GM19438 (cell line): ENCODE results near the gene CCL24.
"Not testable (repeated sequence)": the region's sequence is repeated elsewhere in the genome, so short reads cannot be mapped to it uniquely, and the experiment has no call there.

ENCODE experiments used
- ATAC-seq: cut with Tn5 transposase; IDR thresholded peaks from one replicate; pipeline ENCODE4 v1.9.1; 2021; ENCODE audit warnings: low read depth; ENCODE audit not compliant: unreplicated experiment

Gene CCL24, protein sequence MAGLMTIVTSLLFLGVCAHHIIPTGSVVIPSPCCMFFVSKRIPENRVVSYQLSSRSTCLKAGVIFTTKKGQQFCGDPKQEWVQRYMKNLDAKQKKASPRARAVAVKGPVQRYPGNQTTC

DNA sequence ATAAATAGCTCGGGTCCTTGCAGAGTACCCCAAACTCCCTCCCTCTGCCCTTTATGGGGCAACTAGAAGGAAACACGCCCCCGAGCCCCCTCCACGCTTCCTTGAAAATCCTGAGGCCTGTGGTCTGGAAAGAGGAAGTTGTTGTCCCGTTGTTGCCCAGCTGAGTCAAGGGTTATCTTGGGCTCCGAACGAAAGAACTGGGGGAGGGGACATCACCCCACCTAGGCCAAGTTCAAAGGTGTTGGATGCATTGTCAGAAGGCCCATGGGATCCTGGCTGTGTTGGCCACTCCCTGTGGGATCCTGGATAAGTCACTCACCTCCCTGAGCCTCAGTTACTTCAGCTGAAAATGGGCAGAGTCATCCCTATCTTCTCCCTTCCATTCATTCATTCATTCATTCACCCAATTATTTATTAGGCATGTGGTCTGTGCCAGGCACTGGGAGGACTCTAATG lies at the start of gene CCL24:
Gene CCL24 (minus strand): TSS at position 26 of the 456 bp plus-strand sequence. CDS start 91 bp downstream, outside the sequence.
- ATAC-seq: no peak

DNA sequence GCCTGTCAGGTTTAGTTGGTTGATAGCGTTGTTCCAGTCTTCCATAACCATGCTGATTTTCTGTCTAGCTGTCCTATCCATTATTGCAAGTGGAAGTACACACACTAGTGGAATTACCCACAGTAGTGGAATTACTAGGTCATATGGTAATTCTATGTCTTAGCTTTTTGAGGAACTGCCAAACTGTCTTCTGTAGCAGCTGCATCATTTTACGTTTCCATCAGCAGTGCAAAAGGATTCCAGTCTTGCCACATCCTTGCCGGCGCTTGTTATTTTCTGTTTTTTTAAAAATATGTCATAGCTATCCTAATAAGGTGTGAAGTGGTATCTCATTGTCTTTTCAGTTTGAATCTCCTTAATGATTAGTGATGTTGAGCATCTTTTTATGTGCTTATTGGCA lies 48.0 kb upstream of the CCL24 start:
- ATAC-seq: no peak

DNA sequence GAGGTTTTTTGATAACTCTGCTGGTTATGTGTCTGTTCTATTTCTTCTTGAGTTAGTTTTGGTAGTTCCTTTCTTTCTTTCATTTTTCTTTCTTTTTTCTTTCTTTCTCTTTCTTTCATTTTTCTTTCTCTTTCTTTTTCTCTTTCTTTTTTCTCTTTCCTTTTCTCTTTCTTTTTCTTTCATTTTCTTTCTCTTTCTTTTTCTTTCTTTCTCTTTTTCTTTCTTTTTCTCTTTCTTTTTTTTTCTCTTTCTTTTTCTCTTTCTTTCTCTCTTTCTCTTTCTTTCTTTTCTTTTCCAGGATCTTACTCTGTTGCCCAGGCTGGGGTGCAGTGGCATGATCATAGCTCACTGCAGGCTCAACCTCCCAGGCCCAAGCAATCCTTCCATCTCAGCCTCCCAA lies 44.8 kb upstream of the CCL24 start:
- ATAC-seq: no peak

DNA sequence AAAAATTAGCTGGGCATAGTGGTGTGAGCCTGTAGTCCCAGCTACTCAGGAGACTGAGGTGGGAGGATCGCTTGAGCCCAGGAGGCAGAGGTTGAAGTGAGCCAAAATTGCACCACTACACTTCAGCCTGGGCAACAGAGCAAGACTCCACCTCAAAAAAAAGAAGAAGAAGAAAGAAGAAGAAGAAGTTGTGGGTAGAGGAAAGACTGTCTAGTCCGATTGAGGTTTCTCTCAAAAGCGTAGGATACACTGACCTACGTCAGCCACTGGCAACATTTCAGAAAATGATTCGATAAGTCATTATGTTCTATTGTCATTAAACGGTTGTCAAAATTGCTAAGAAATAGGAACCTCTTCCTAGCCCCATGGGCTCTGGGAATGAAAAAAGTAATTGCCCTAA lies 42.9 kb upstream of the CCL24 start:
- ATAC-seq: no peak

DNA sequence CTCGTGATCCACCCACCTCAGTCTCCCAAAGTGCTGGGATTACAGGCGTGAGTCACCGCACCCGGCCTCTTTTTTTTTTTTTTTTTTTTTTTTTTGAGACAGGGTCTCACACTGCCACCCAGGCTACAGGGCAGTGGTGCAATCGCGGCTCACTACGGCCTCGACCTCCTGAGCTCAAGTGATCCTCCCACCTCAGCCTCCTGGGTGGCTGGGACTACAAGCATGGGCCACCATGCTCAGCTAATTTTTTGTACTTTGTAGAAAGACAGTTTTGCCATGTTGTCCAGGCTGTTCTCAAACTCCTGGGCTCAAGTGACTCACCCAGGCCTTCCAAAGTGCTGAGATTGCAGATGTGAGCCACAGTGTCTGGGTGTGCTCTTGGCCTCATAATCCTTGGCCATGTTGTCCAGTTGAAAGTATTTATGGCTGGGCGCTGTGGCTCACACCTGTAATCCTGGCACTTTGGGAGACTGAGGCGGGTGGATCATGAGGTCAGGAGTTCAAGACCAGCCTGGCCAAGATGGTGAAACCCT lies 41.3 kb upstream of the CCL24 start:
- ATAC-seq: not testable (repeated sequence)

DNA sequence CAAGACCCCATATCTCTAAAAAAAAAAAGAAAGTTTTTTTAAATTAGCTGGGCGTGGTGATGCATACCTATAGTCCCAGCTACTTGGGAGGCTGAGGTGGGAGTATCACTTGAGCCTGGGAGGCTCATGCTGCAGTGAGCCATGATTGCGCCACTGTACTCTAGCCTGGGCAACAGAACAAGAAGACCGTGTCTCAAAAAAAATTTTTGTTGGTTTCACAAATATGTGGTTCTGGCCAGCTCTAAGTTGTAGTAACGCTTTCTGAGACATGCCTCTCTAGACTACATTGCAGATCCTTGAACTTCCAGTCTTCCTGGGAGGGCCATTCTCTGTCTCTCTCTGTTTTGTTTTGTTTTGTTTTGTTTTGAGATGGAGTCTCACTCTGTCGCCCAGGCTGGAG lies 40.6 kb upstream of the CCL24 start:
- no peak for ATAC-seq

DNA sequence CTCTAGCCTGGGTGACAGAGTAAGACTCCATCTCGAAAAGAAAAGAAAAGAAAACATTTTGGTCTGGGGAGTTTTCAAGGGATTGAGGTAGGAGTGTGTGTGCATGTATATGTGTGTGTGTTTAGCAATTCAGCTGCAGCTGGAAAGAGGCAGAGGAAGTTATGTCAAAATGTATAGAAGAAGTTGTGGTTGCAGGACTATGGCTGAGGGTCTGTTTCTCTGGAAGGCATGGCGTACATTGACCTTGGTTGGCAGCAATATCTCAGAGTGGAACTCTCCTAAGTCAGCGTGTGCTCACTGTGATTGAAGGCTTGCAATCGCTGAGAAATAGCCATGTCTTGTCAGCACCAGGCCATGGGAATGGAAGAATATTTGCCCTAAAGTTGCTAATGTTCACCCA lies 36.6 kb upstream of the CCL24 start:
- no peak for ATAC-seq

DNA sequence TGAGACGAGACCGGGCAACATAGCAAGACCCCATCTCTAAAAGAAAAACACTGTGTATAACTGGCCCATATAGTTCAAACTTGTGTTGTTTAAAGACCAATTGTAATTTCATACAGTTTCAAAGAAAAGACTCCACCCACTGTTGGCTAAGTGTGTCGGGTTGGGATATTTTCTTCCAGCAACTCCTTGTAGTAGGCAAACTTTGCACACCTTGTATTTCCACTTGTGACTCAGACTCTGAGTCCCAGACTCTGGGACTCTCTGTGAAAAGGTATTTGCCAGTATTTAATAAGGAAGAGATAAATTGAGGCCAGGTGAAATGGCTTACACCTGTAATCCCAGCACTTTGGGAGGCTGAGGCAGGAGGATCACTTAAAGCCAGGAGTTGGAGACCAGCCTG lies 36.0 kb upstream of the CCL24 start:
- no peak for ATAC-seq

DNA sequence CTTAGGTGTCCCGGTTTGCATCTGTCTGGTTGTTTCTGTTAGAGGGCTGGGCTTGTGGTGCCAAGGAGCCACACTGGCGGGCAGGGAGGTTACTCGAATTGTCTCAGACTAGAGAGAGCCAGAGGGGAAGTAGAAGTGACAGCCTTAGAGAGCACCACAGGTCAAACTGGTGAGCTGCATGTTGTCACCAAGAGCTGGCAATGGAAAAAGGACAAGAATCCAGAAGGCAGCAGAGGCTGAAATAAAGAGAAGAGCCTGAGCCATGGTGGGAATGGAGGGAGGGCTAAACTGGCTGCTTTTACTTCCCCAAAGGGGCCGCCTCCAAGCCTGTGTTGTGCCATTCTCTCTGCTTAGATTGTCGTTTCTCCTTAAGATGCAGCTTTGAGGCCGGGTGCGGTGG lies 34.1 kb upstream of the CCL24 start:
- ATAC-seq: no peak

DNA sequence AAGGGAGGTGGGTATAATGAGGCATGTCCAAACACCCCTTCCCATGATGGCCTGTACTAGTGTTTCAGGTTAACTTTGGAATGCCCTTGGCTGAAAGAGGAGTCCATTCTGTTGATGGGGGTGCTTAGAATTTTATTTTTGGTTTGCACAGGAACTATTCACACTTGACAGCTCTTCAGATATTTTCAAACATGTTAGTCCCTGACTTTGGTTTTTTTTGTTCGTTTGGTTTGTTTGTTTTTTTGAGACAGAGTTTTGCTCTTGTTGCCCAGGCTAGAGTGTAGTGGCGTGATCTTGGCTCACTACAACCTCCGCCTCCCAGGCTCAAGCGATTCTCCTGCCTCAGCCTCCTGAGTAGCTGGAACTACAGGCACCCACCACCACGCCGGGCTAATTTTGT lies 31.5 kb upstream of the CCL24 start:
- ATAC-seq: not testable (repeated sequence)

DNA sequence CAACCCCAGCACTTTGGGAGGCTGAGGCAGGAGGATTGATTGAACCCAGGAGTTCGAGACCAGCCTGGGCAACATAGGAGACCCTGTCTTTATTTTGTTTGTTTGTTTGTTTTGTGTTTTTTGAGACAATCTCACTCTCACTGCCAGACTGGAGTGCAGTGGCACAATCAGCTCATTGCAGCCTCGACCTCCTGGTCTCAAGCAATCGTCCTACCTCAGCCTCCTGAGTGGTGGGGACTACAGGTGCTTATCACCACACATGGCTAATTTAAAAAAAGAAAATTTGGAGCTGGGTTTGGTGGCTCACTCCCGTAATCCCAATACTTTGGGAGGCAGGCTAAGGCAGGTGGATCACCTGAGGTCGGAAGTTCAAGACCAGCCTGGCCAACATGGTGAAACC lies 30.6 kb upstream of the CCL24 start:
- ATAC-seq: no peak

DNA sequence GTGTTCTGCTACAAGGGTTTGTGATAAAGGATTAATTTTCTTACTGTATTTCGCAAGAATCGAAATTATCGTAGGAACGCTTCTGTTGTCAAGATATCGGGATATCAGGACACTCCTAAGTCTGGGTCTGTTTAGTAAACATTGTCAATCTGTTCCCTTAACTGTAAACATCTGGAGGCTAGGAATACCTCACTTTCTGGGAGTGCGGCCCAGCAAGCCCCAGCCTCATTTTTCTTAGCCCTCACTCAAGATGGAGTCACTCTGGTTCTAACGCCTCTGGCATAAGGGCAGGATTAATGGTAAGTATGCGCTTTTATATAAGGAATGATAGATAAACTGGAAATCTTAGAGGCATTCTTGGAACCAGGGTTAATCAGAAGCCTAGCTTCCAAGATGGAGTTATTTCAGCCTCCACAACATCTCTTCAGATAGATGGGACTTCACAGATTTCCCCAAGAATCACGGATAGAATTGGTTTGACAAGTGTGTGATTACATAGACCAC lies 30.1 kb upstream of the CCL24 start:
- ATAC-seq: no peak

DNA sequence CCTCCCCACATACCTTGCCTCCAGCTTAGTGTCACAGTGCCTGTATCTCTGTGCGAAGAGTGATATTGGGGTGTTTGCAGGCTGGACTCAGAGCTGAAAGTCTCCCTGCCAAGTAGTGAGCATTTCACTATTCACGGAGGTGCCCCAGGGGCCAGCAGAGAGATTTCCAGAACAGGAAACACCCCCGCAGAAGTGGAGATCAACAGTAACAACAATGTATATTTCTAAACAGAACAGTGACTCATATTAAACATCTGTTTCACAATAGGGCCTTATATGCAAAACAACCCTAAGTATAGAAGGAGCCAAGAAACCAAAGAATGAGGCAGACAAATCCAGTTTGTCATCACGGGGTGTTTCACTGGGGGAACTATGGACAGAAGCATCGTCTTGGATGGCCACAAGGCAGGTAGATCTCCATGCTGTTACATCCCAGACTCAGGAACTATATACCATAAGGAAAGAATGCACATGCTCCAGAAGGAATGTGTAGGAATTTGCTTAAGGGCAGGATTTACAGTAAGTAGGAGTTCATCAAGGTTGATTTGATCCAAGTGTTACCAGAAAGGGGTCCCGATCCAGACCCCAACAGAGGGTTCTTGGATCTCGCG lies 29.3 kb upstream of the CCL24 start:
- peak; percentile 71 for ATAC-seq

DNA sequence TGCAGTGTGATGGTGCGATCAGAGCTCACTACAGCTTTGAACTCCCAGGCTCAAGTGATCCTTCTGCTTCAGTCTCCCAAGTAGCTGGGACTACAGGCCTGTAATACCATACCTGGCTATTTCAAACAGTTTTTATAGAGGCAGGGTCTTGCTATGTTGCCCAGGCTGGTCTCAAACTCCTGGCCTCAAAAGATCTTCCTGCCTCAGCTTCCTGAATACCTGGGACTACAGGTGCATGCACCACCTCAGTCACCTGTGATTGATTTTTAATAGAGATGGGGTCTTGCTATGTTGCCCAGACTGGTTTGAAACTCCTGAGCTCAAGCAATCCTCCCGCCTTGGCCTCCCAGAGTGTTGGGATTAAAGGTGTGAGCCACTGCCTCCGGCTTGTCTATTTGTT lies 26.4 kb upstream of the CCL24 start:
- no peak for ATAC-seq

DNA sequence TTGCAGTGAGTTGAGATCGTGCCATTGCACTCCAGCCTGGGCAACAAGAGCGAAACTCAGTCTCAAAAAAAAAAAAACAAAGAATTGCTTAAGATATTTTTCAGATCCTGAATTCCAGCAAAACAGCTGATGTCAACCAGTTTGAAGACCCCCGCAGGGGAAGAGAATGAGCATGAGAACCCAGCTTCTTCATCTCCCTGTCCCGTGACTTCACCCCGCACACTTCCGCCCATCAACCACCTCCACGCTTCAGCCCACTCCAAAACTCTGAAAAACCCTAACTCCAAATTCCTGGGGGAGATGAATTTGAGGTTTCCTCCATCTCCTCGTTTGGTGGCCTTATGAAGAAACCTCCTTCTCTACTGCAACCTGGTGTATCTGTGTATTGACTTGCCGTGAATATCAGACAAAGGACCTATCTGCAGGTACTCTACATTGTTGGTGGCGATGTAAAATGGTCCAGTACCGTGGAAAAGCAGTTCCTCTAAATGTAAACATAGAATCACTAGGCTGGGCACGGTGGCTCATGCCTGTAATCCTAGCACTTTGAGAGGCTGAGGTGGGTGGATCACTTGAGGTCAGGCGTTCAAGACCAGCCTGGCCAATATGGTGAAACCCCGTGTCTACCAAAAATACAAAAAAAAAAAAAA lies 24.8 kb upstream of the CCL24 start:
- ATAC-seq: not testable (repeated sequence)

DNA sequence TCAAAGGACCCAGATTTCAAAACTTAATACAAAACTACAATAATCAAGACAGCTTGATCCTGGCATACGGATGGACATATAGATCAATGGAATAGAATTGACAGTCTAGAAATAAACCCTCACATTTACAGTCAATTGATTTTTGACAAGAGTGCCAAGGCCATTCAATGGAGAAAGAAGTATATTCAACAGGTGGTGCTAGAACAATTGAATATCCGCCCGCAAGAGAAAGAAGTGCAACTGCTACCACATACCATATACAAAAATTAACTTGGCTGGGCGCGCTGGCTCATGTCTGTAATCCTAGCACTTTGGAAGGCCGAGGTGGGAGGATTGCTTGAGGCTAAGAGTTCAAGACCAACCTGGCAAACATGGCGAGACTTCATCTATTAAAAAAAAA lies 23.2 kb upstream of the CCL24 start:
- ATAC-seq: no peak

DNA sequence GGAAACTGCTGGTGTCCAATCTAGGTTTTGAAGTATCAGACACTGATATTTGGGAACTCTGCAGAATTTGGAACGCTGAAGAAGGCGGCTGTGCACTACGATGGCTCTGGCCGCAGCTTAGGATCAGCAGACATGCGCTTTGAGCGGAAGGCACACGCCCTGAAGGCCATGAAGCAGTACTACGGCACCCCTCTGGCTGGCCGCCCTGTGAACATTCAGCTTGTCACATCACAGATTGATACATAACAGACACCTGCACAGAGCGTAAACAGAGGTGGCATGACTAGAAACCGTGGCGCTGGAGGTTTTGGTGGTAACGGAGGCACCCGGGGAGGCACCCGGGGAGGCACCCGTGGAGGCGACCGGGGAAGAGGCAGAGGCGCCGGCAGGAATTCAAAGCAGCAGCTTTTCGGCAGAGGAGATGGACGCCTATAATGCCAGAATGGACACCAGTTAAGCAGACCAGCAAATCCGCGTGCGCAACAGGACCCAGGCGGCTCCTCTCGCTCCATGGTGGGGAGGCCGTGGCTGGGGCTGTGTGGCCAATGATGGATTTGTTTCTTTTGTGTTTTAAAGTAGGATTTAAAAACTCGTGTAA lies 22.2 kb upstream of the CCL24 start:
- ATAC-seq: no peak

DNA sequence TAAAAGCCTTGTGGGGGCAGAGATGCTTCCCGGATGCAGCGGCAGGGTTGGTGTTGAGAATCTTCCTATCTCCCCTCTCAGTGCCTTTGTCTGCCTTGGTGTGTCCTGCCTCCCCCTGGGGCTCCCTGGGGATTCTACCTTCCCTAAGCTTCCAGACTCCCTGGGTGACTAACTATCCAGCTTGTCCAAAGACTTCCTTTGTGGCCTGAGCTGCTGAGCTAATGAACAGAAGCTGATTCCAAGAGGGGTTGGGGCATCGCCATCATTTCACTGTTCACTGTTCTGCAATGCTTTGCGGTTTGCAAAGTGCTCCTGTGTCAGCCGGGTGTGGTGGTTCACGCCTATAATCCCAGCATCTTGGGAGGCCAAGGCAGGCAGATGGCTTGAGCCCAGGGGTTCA lies 20.1 kb upstream of the CCL24 start:
- not testable (repeated sequence) for ATAC-seq

DNA sequence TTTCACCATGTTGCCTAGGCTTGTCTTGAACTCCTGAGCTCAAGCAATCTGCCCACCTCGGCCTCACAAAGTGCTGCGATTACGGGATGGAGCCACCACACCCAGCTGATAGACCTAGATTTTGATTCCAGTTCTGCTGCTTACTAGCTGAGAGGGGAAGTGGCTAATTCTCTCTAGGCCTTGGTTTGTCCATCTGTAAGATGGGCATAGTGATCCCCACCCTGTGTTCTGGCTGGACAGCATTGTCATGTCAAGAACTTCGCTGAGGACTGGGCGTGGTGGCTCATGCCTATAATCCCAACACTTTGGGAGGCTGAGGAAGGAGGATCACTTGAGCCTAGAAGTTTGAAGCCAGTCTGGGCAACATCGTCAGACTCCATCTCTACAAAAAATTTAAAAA lies 17.4 kb upstream of the CCL24 start:
- no peak for ATAC-seq

DNA sequence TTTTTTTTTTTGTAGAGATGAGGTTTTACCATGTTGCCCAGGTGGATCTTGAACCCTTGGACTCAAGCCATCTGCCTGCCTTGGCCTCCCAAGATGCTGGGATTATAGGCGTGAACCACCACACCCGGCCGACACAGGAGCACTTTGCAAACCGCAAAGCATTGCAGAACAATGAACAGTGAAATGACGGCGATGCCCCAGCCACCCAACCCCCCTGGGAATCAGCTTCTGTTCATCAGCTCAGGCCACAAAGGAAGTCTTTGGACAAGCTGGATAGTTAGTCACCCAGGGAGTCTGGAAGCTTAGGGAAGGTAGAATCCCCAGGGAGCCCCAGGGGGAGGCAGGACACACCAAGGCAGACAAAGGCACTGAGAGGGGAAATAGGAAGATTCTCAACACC lies 16.1 kb upstream of the CCL24 start:
- ATAC-seq: not testable (repeated sequence)

DNA sequence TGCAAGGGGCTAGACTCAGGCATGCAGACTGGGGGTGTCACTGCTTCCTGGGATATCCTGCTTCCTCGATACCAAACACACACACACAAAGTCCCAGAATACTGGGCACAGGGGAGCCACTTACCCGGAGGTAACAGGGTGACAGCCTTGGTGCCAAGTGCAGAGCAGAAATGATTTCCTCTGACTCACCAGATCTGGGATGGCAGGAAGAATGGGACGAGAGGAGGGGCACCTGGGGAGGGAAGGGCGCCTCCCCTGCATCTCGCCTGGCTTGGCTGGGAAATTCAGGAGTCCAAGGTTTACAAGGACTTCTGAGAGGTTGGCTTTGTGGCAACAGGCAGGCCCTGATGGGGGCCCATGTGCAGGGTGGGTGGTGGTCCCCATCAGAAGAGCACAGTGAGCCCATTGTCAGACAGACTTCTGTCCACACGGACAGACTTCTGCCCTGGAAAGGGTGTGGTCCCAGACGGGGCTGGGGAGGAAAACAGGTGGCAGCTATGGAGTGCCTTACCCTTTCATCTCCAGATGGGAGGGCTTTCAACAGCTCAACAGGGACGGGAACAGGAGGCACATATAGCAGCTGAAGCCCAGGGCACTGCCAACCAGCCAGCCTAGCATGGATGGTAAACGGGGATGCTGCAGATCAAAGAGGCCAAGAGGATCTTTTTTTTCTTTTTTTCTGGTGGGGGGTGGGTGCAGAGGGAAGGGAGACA lies 9.7 kb upstream of the CCL24 start:
- no peak for ATAC-seq
